Stimulated activated CD8-positive, alpha-beta memory T cell treated with anti-CD3 and anti-CD28 coated beads, Interleukin-12 subunit alpha, Interleukin-12 subunit beta, amount 100 ng/mL, for 4 hours (primary cell): ENCODE data around the gene VAT1.
A peak's percentile ranks its signal among the peaks of the same experiment; 100 is the strongest.
"Not testable (repeated sequence)": the region's sequence is repeated elsewhere in the genome, so short reads cannot be mapped to it uniquely, and the experiment has no call there.

Source experiments
- DNase-seq: peaks from one replicate; pipeline ENCODE4 v3.0.0-alpha.2; 2020; ENCODE audit warnings: low read depth

VAT1 gene

GRCh38 chr17:43006639-43007551 lies 15.3 kb downstream of the VAT1 start, which contains the start of gene IFI35:
Gene IFI35, plus strand, starts transcription at chr17:43006784. Its CDS starts 164 bp downstream, at chr17:43006948.
- peak; percentile 73 for DNase-seq

- no peak for DNase-seq
Observed at GRCh38 chr17:43003542-43004172, 18.5 kb downstream of the VAT1 start.

GRCh38 chr17:43000894-43001293 lies 21.3 kb downstream of the VAT1 start:
- not testable (repeated sequence) for DNase-seq

- DNase-seq: no peak
Observed at GRCh38 chr17:42999003-42999525, 23.1 kb downstream of the VAT1 start.

- peak; percentile 94 for DNase-seq
Observed at GRCh38 chr17:42997984-42998938, 23.9 kb downstream of the VAT1 start, which contains the start of gene RPL27. Gene RPL27, plus strand, starts transcription at chr17:42998419. Its CDS starts 332 bp downstream, at chr17:42998751.

GRCh38 chr17:42997390-42997983 lies 24.7 kb downstream of the VAT1 start:
- no peak for DNase-seq

- DNase-seq: not testable (repeated sequence)
Observed at GRCh38 chr17:42993913-42994312, 28.3 kb downstream of the VAT1 start.

- DNase-seq: no peak
Observed at GRCh38 chr17:42992872-42993271, 29.3 kb downstream of the VAT1 start.

GRCh38 chr17:42991471-42991870 lies 30.7 kb downstream of the VAT1 start:
- DNase-seq: no peak

GRCh38 chr17:42989726-42990652 lies 32.2 kb downstream of the VAT1 start:
- no peak for DNase-seq

- DNase-seq: no peak
Observed at GRCh38 chr17:42989141-42989540, 33.0 kb downstream of the VAT1 start.

GRCh38 chr17:42985225-42985624 lies 37.0 kb downstream of the VAT1 start:
- no peak for DNase-seq

- no peak for DNase-seq
Observed at GRCh38 chr17:42982266-42982665, 39.9 kb downstream of the VAT1 start.

- DNase-seq: peak; percentile 27
Observed at GRCh38 chr17:42980766-42981397, 41.3 kb downstream of the VAT1 start.

GRCh38 chr17:42980274-42980765 lies 41.9 kb downstream of the VAT1 start, which contains the start of gene RUNDC1:
Gene RUNDC1, plus strand, starts transcription at chr17:42980565. Its CDS starts 12 bp downstream, at chr17:42980577.
- DNase-seq: peak; percentile 89

GRCh38 chr17:42979511-42980273 lies 42.5 kb downstream of the VAT1 start, which contains the start of gene PTGES3L:
Gene PTGES3L, minus strand, starts transcription at chr17:42980080. Its CDS starts 27 bp downstream, at chr17:42980053.
- DNase-seq: no peak

GRCh38 chr17:42975701-42976100 lies 46.5 kb downstream of the VAT1 start:
- DNase-seq: not testable (repeated sequence)

GRCh38 chr17:42975265-42975664 lies 46.9 kb downstream of the VAT1 start:
- no peak for DNase-seq
